GM23338 (cell line): ENCODE results near the gene RBP4. TPM values are rescaled to one million over a fixed set of nuclear protein-coding genes. Genes with fewer than 3 reads are reported as not detected.

ENCODE experiments used
- ATAC-seq: fragments of 200-7000 bp; cut with Tn5 transposase; 3 replicates; pipeline ENCODE4 v1.9.1; 2020
- DNase-seq: peaks from one replicate; pipeline ENCODE4 v3.0.0-alpha.2; 2015; ENCODE audit warnings: low spot score
- H2AFZ ChIP-seq: fragments of 200-600 bp; sonication (generic); 2 replicates; pipeline ENCODE4 v1.8.0; 2016; ENCODE audit warnings: antibody characterized with exemption, mild to moderate bottlenecking, moderate library complexity
- H3F3A ChIP-seq: fragments of 200-600 bp; sonication (generic); replicated peaks from 2 replicates; pipeline ENCODE4 v1.8.0; 2017; ENCODE audit warnings: antibody characterized with exemption, mixed run types, low read depth
- H3K27ac ChIP-seq: fragments of 200-600 bp; sonication (generic); 2 replicates; pipeline ENCODE4 v1.6.1; 2016; ENCODE audit warnings: low read depth
- H3K27me3 ChIP-seq: fragments of 200-600 bp; sonication (generic); 2 replicates; pipeline ENCODE4 v1.8.0; 2016; ENCODE audit warnings: mild to moderate bottlenecking, mixed run types, moderate library complexity; ENCODE audit not compliant: insufficient read depth
- H3K36me3 ChIP-seq: fragments of 200-600 bp; sonication (generic); 2 replicates; pipeline ENCODE4 v1.8.0; 2016; ENCODE audit warnings: mild to moderate bottlenecking; ENCODE audit not compliant: insufficient read depth
- H3K4me1 ChIP-seq: fragments of 200-600 bp; sonication (generic); 2 replicates; pipeline ENCODE4 v1.8.0; 2016; ENCODE audit warnings: mild to moderate bottlenecking, moderate library complexity; ENCODE audit not compliant: insufficient read depth
- H3K4me2 ChIP-seq: fragments of 200-600 bp; sonication (generic); 2 replicates; pipeline ENCODE4 v1.7.1; 2017; ENCODE audit warnings: mixed run types
- H3K4me3 ChIP-seq: fragments of 200-600 bp; sonication (generic); 2 replicates; pipeline ENCODE4 v1.6.1; 2016; ENCODE audit warnings: mixed run types
- H3K79me2 ChIP-seq: fragments of 200-600 bp; sonication (generic); replicated peaks from 2 replicates; pipeline ENCODE4 v1.8.0; 2017; ENCODE audit warnings: mild to moderate bottlenecking; ENCODE audit not compliant: insufficient read depth
- H3K9me2 ChIP-seq: fragments of 200-600 bp; sonication (generic); 2 replicates; pipeline ENCODE4 v1.8.0; 2017; ENCODE audit not compliant: insufficient read depth
- H4K20me1 ChIP-seq: fragments of 200-600 bp; sonication (generic); replicated peaks from 2 replicates; pipeline ENCODE4 v1.8.0; 2017; ENCODE audit warnings: mild to moderate bottlenecking; ENCODE audit not compliant: insufficient read depth
- H3K27ac Mint-ChIP-seq: 2 replicates; pipeline ENCODE4 v1.8.0; 2020; ENCODE audit warnings: inconsistent platforms, mild to moderate bottlenecking, moderate library complexity, mixed read lengths
- H3K27me3 Mint-ChIP-seq: 3 replicates; pipeline ENCODE4 v1.8.0; 2022; ENCODE audit warnings: low read depth, mild to moderate bottlenecking, moderate library complexity, mixed read lengths, inconsistent platforms; ENCODE audit not compliant: insufficient read depth, poor library complexity
- H3K36me3 Mint-ChIP-seq: 3 replicates; pipeline ENCODE4 v1.8.0; 2021; ENCODE audit warnings: low read depth, mild to moderate bottlenecking, inconsistent platforms, moderate library complexity, mixed read lengths
- H3K4me1 Mint-ChIP-seq: 3 replicates; pipeline ENCODE4 v1.8.0; 2020; ENCODE audit warnings: mild to moderate bottlenecking, inconsistent platforms, mixed read lengths
- H3K4me3 Mint-ChIP-seq: 3 replicates; pipeline ENCODE4 v1.8.0; 2021; ENCODE audit warnings: moderate library complexity, mild to moderate bottlenecking, inconsistent platforms, mixed read lengths
- H3K9me3 Mint-ChIP-seq: 3 replicates; pipeline ENCODE4 v1.8.0; 2020; ENCODE audit warnings: moderate library complexity, mild to moderate bottlenecking, inconsistent platforms, mixed read lengths
- CREB1 ChIP-seq: fragments of 250-450 bp; sonication (Bioruptor Pico); IDR thresholded peaks from 2 replicates; pipeline ENCODE4 v1.5.0; 2020; ENCODE audit warnings: low read depth, mild to moderate bottlenecking, moderate library complexity
- EZH2 ChIP-seq: fragments of 200-600 bp; sonication (generic); IDR thresholded peaks from one replicate; pipeline ENCODE4 v1.8.0; 2017; ENCODE audit warnings: antibody characterized with exemption, mild to moderate bottlenecking, low read depth; ENCODE audit not compliant: unreplicated experiment
- EZH2phosphoT487 ChIP-seq: fragments of 200-600 bp; sonication (generic); IDR thresholded peaks from one replicate; pipeline ENCODE4 v1.8.1; 2018; ENCODE audit warnings: antibody characterized with exemption; ENCODE audit not compliant: unreplicated experiment
- JUNB ChIP-seq: IDR thresholded peaks from one replicate; pipeline ENCODE4 v1.6.1; 2016; ENCODE audit warnings: antibody characterized with exemption; ENCODE audit not compliant: unreplicated experiment
- NANOG ChIP-seq: IDR thresholded peaks from 2 replicates; pipeline ENCODE4 v1.6.1; 2016; ENCODE audit warnings: antibody characterized with exemption, borderline replicate concordance
- POLR2AphosphoS5 ChIP-seq: IDR thresholded peaks from 2 replicates; pipeline ENCODE4 v1.6.1; 2016; ENCODE audit warnings: antibody characterized with exemption, low read depth
- STAT1 ChIP-seq: IDR thresholded peaks from one replicate; pipeline ENCODE4 v1.6.1; 2016; ENCODE audit warnings: antibody characterized with exemption; ENCODE audit not compliant: unreplicated experiment
- ZNF114 ChIP-seq: fragments of 250-450 bp; sonication (Bioruptor Pico); IDR thresholded peaks from 2 replicates; pipeline ENCODE4 v1.5.0; 2020; ENCODE audit warnings: mild to moderate bottlenecking, moderate library complexity
- ZNF331 ChIP-seq: fragments of 250-450 bp; sonication (Bioruptor Pico); IDR thresholded peaks from 2 replicates; pipeline ENCODE4 v1.5.0; 2020; ENCODE audit warnings: low read depth, mild to moderate bottlenecking, moderate library complexity
- polyA plus RNA-seq: library from polyadenylated mRNA; unstranded; fragments of >200 nt; fragmentation: Nextera tagmentation; extraction: Ambion mirVana; gene quantifications from 2 replicates; pipeline ENCODE4 v1.2.1, GENCODE V29; 2016
- total RNA-seq: library from RNA; depleted of rRNA; stranded (reverse); fragments of >200 nt; shearing (Covaris generic); gene quantifications from 2 replicates; pipeline ENCODE4 v1.2.3, GENCODE V29; 2014
- TF ChIP-seq, protein P1 (sequence below): IDR thresholded peaks from one replicate; pipeline ENCODE4 v1.6.1; 2018; ENCODE audit warnings: antibody characterized with exemption; ENCODE audit not compliant: unreplicated experiment
- TF ChIP-seq, protein P2 (sequence below): IDR thresholded peaks from 2 replicates; pipeline ENCODE4 v1.6.1; 2016; ENCODE audit warnings: antibody characterized with exemption
- TF ChIP-seq, protein P3 (sequence below), 2 experiments: fragments of 200-600 bp in 1 of 2; sonication (generic) in 1 of 2; conservative IDR thresholded peaks; 2 replicates each; pipeline versions ENCODE4 v1.5.1 to v1.6.1; 2016 to 2017; ENCODE audit warnings: antibody characterized with exemption in 2 of 2, low read depth in 2 of 2, mild to moderate bottlenecking in 2 of 2, moderate library complexity in 1 of 2
- TF ChIP-seq, protein P4 (sequence below): fragments of 250-450 bp; sonication (Bioruptor Pico); IDR thresholded peaks from 2 replicates; pipeline ENCODE4 v1.5.0; 2020; ENCODE audit warnings: mild to moderate bottlenecking, moderate library complexity

RBP4 gene
- total and polyA plus RNA-seq, 2 experiments from 2014 or later, result 0.79 to 1.0 TPM

DNA sequence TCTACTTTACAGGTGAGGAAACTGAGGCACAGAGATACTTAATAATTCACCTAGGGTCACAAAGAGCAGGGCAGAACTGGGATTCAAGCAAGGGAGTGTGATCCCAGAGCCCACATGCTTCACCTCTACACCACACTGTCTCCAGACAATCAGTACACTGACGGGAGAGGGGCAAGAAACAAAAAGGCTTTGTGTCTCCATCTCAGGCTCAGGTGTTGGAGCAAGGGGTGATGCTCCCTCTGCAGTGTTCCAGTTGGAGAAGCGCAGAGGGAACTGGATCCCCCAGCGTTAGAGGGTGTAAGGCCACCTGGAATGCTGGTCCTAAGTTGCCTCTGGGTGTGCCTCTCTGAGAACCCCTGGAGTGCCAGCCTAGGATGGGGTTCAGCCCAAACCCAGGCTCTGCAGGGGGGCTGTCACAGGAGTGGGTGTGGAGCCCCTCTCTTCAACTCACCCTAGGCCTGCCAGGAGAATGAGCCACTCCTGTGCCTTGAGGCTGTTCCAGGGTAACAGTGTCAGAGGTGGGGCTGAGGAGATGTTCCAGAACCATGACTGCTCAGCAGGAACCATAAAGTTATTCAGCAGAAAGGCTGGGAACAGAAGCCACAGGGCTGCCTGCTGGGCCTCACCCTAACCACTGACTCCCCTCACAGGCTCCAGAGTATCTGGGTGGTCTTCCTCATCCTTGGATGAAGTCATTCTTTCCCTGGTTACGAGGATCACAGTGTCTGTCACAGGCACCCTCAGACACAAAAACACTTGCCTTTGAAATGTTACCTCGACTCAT is 5.5 kb downstream of the RBP4 start:
- no peaks in the 10 kb centered on the region for H3K36me3 ChIP-seq
- Mint-ChIP-seq H3K9me3 (no peaks in the 10 kb centered on the region), H3K27me3 (peaks cover 22% of the 10 kb centered on the region), H3K4me1 (peaks cover 18% of the 10 kb centered on the region), H3K36me3 (no peaks in the 10 kb centered on the region), H3K27ac (no peak overlapping the region), H3K4me3 (no peak overlapping the region)
- H3K4me2 ChIP-seq, result no peak overlapping the region
- ATAC-seq (no peak), DNase-seq (no peak)
- H3K9me2 ChIP-seq, result no peaks in the 10 kb centered on the region
- H3K4me3 ChIP-seq, result no peak overlapping the region
- H3K27ac ChIP-seq, result no peak overlapping the region
- TF ChIP-seq CREB1, result no peak
- TF ChIP-seq EZH2phosphoT487, result no peak
- no peak for TF ChIP-seq EZH2
- TF ChIP-seq NANOG, result no peak
- TF ChIP-seq STAT1, result no peak
- no peak for TF ChIP-seq ZNF331 (CRISPR knock-in tag)
- no peak for TF ChIP-seq ZNF114 (CRISPR knock-in tag)
- no peak for TF ChIP-seq POLR2AphosphoS5
- TF ChIP-seq, protein P1, sequence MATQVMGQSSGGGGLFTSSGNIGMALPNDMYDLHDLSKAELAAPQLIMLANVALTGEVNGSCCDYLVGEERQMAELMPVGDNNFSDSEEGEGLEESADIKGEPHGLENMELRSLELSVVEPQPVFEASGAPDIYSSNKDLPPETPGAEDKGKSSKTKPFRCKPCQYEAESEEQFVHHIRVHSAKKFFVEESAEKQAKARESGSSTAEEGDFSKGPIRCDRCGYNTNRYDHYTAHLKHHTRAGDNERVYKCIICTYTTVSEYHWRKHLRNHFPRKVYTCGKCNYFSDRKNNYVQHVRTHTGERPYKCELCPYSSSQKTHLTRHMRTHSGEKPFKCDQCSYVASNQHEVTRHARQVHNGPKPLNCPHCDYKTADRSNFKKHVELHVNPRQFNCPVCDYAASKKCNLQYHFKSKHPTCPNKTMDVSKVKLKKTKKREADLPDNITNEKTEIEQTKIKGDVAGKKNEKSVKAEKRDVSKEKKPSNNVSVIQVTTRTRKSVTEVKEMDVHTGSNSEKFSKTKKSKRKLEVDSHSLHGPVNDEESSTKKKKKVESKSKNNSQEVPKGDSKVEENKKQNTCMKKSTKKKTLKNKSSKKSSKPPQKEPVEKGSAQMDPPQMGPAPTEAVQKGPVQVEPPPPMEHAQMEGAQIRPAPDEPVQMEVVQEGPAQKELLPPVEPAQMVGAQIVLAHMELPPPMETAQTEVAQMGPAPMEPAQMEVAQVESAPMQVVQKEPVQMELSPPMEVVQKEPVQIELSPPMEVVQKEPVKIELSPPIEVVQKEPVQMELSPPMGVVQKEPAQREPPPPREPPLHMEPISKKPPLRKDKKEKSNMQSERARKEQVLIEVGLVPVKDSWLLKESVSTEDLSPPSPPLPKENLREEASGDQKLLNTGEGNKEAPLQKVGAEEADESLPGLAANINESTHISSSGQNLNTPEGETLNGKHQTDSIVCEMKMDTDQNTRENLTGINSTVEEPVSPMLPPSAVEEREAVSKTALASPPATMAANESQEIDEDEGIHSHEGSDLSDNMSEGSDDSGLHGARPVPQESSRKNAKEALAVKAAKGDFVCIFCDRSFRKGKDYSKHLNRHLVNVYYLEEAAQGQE, result no peak
- TF ChIP-seq, protein P2, sequence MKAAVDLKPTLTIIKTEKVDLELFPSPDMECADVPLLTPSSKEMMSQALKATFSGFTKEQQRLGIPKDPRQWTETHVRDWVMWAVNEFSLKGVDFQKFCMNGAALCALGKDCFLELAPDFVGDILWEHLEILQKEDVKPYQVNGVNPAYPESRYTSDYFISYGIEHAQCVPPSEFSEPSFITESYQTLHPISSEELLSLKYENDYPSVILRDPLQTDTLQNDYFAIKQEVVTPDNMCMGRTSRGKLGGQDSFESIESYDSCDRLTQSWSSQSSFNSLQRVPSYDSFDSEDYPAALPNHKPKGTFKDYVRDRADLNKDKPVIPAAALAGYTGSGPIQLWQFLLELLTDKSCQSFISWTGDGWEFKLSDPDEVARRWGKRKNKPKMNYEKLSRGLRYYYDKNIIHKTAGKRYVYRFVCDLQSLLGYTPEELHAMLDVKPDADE, result no peak
- TF ChIP-seq, protein P3, sequence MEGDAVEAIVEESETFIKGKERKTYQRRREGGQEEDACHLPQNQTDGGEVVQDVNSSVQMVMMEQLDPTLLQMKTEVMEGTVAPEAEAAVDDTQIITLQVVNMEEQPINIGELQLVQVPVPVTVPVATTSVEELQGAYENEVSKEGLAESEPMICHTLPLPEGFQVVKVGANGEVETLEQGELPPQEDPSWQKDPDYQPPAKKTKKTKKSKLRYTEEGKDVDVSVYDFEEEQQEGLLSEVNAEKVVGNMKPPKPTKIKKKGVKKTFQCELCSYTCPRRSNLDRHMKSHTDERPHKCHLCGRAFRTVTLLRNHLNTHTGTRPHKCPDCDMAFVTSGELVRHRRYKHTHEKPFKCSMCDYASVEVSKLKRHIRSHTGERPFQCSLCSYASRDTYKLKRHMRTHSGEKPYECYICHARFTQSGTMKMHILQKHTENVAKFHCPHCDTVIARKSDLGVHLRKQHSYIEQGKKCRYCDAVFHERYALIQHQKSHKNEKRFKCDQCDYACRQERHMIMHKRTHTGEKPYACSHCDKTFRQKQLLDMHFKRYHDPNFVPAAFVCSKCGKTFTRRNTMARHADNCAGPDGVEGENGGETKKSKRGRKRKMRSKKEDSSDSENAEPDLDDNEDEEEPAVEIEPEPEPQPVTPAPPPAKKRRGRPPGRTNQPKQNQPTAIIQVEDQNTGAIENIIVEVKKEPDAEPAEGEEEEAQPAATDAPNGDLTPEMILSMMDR (conservative IDR thresholded peaks at IDR 0.05; ENCODE audit: low read depth in 2 of 2), result no peak
- TF ChIP-seq, protein P4, sequence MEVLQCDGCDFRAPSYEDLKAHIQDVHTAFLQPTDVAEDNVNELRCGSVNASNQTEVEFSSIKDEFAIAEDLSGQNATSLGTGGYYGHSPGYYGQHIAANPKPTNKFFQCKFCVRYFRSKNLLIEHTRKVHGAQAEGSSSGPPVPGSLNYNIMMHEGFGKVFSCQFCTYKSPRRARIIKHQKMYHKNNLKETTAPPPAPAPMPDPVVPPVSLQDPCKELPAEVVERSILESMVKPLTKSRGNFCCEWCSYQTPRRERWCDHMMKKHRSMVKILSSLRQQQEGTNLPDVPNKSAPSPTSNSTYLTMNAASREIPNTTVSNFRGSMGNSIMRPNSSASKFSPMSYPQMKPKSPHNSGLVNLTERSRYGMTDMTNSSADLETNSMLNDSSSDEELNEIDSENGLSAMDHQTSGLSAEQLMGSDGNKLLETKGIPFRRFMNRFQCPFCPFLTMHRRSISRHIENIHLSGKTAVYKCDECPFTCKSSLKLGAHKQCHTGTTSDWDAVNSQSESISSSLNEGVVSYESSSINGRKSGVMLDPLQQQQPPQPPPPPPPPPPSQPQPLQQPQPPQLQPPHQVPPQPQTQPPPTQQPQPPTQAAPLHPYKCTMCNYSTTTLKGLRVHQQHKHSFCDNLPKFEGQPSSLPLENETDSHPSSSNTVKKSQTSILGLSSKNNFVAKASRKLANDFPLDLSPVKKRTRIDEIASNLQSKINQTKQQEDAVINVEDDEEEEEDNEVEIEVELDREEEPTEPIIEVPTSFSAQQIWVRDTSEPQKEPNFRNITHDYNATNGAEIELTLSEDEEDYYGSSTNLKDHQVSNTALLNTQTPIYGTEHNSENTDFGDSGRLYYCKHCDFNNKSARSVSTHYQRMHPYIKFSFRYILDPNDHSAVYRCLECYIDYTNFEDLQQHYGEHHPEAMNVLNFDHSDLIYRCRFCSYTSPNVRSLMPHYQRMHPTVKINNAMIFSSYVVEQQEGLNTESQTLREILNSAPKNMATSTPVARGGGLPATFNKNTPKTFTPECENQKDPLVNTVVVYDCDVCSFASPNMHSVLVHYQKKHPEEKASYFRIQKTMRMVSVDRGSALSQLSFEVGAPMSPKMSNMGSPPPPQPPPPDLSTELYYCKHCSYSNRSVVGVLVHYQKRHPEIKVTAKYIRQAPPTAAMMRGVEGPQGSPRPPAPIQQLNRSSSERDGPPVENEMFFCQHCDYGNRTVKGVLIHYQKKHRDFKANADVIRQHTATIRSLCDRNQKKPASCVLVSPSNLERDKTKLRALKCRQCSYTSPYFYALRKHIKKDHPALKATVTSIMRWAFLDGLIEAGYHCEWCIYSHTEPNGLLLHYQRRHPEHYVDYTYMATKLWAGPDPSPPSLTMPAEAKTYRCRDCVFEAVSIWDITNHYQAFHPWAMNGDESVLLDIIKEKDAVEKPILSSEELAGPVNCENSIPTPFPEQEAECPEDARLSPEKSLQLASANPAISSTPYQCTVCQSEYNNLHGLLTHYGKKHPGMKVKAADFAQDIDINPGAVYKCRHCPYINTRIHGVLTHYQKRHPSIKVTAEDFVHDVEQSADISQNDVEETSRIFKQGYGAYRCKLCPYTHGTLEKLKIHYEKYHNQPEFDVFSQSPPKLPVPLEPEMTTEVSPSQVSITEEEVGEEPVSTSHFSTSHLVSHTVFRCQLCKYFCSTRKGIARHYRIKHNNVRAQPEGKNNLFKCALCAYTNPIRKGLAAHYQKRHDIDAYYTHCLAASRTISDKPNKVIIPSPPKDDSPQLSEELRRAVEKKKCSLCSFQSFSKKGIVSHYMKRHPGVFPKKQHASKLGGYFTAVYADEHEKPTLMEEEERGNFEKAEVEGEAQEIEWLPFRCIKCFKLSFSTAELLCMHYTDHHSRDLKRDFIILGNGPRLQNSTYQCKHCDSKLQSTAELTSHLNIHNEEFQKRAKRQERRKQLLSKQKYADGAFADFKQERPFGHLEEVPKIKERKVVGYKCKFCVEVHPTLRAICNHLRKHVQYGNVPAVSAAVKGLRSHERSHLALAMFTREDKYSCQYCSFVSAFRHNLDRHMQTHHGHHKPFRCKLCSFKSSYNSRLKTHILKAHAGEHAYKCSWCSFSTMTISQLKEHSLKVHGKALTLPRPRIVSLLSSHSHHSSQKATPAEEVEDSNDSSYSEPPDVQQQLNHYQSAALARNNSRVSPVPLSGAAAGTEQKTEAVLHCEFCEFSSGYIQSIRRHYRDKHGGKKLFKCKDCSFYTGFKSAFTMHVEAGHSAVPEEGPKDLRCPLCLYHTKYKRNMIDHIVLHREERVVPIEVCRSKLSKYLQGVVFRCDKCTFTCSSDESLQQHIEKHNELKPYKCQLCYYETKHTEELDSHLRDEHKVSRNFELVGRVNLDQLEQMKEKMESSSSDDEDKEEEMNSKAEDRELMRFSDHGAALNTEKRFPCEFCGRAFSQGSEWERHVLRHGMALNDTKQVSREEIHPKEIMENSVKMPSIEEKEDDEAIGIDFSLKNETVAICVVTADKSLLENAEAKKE (CRISPR knock-in tag), result no peak
- TF ChIP-seq JUNB, result no peak
- peaks cover 16% of the 10 kb centered on the region for H3K4me1 ChIP-seq
- no peaks in the 10 kb centered on the region for H3F3A ChIP-seq
- H4K20me1 ChIP-seq, result peaks cover 3% of the 10 kb centered on the region; the same call in 1 of the 2 replicates
- no peak overlapping the region for H2AFZ ChIP-seq
- peaks cover 28% of the 10 kb centered on the region for H3K27me3 ChIP-seq
- H3K79me2 ChIP-seq, result no peaks in the 10 kb centered on the region
